SU-DHL-6 (cell line): ENCODE results near the gene RAB1A.
"Not testable (repeated sequence)": the region's sequence is repeated elsewhere in the genome, so short reads cannot be mapped to it uniquely, and the experiment has no call there.

Experiments used
- CTCF ChIP-seq: fragments of 200-600 bp; sonication (generic); IDR thresholded peaks from one replicate; pipeline ENCODE4 v1.5.1; 2017; ENCODE audit warnings: antibody characterized with exemption, mild to moderate bottlenecking, low read length, moderate library complexity; ENCODE audit not compliant: insufficient read depth, poor library complexity, severe bottlenecking
- EZH2phosphoT487 ChIP-seq: fragments of 200-600 bp; sonication (generic), shearing (Covaris generic); conservative IDR thresholded peaks from 2 replicates; pipeline ENCODE4 v1.6.1; 2018; ENCODE audit warnings: mild to moderate bottlenecking, antibody characterized with exemption, low read length, moderate library complexity, mixed read lengths

GRCh38 chr2:65125457-65125856, 4.4 kb downstream of the RAB1A start:
- TF ChIP-seq CTCF, EZH2phosphoT487: not testable (repeated sequence)
